Mucosa of descending colon (tissue), 3 donors: ENCODE measurements around the gene SYT3. TPM values are rescaled to one million over a fixed set of nuclear protein-coding genes. Genes with fewer than 3 reads are reported as not detected.
"Not testable (repeated sequence)": the region's sequence is repeated elsewhere in the genome, so short reads cannot be mapped to it uniquely, and the experiment has no call there.

Experiments
- ATAC-seq: fragments of 200-7000 bp; cut with Tn5 transposase; one replicate; pipeline ENCODE4 v1.9.1; 2020; ENCODE audit warnings: mild to moderate bottlenecking, moderate library complexity
- DNase-seq, 3 donors: peaks; one replicate each; pipeline ENCODE4 v3.0.0-alpha.2; 2020
- H3K36me3 ChIP-seq: fragments of 200-600 bp; one replicate; pipeline ENCODE4 v1.8.0; 2021; ENCODE audit warnings: low read depth, mild to moderate bottlenecking
- H3K4me1 ChIP-seq: fragments of 200-600 bp; one replicate; pipeline ENCODE4 v1.8.0; 2021; ENCODE audit warnings: low read depth, mild to moderate bottlenecking
- H3K4me3 ChIP-seq: fragments of 200-600 bp; one replicate; pipeline ENCODE4 v1.8.0; 2021; ENCODE audit warnings: mild to moderate bottlenecking
- H3K9me3 ChIP-seq: fragments of 200-600 bp; one replicate; pipeline ENCODE4 v1.8.0; 2021; ENCODE audit warnings: mild to moderate bottlenecking
- CTCF ChIP-seq: fragments of 200-600 bp; IDR thresholded peaks from one replicate; pipeline ENCODE4 v1.8.0; 2022; ENCODE audit warnings: antibody characterized with exemption, mild to moderate bottlenecking
- intact Hi-C, 2 donors: fragments of 100-400 bp; cut with DNase I in 1 of 2; cut with micrococcal nuclease in 1 of 2; formaldehyde crosslinking; loops; one replicate each; pipeline versions ENCODE4 v1.11.0 to v1.11.1; 2022; cut with DNase I, micrococcal nuclease
- total RNA-seq, 3 donors: library from RNA; stranded (reverse); fragmentation: NEBNext Ultra II Directional in 2 of 3; extraction: Animal tissue kit (Norgen Biotek cat#: 25700) in 2 of 3; gene quantifications; one replicate each; pipeline versions ENCODE4 v1.2.1 to v1.2.4, GENCODE V29; 2021 to 2023
- donor health status: DM: no; HTN: no; CAD: no; lungs with moderate emphysema.
- donor health status: DM: no; HTN: no; CAD: no.
- donor health status: DM: no; HTN: yes; CAD: no.

SYT3 gene
- total RNA-seq, 3 donors from 2014 or later: 0.14 to 1.2 TPM; not detected in 1

- H3K9me3 ChIP-seq: no peaks in the 10 kb centered on the region
- no peaks in the 10 kb centered on the region for H3K36me3 ChIP-seq
- DNase-seq: no peak
- TF ChIP-seq CTCF: no peak
- no peak overlapping the region for H3K4me3 ChIP-seq
- H3K4me1 ChIP-seq: no peaks in the 10 kb centered on the region
- ATAC-seq: no peak
- intact Hi-C loops: no loop called here
Measured at GRCh38 chr19:50601407-50602088, 38.1 kb downstream of the SYT3 start.

- TF ChIP-seq CTCF: no peak
- Histone ChIP-seq H3K4me3 (no peak overlapping the region), H3K4me1 (no peaks in the 10 kb centered on the region), H3K9me3 (no peaks in the 10 kb centered on the region), H3K36me3 (no peaks in the 10 kb centered on the region)
- intact Hi-C loops: no loop called here
- DNase-seq (no peak), ATAC-seq (no peak)
Measured at GRCh38 chr19:50599427-50599826, 40.3 kb downstream of the SYT3 start.

GRCh38 chr19:50590191-50590590 is 49.5 kb downstream of the SYT3 start:
- H3K4me1 ChIP-seq: no peaks in the 10 kb centered on the region
- no peaks in the 10 kb centered on the region for H3K36me3 ChIP-seq
- intact Hi-C loops: no loop called here
- DNase-seq: no peak
- no peak for ATAC-seq
- H3K4me3 ChIP-seq: no peak overlapping the region
- no peak for TF ChIP-seq CTCF
- no peaks in the 10 kb centered on the region for H3K9me3 ChIP-seq

GRCh38 chr19:50581795-50582660 is 57.7 kb downstream of the SYT3 start:
- ATAC-seq, intact Hi-C loops, H3K36me3 ChIP-seq, H3K4me3 ChIP-seq, DNase-seq, H3K4me1 ChIP-seq, H3K9me3 ChIP-seq: not testable (repeated sequence)

- TF ChIP-seq CTCF: no peak
- Histone ChIP-seq H3K9me3 (no peaks in the 10 kb centered on the region), H3K36me3 (no peaks in the 10 kb centered on the region), H3K4me3 (no peak overlapping the region), H3K4me1 (no peaks in the 10 kb centered on the region)
- ATAC-seq (no peak), DNase-seq (no peak)
- intact Hi-C loops: no loop called here
Measured at GRCh38 chr19:50580970-50581634, 58.6 kb downstream of the SYT3 start.

- H3K4me3 ChIP-seq: no peak overlapping the region
- no peak for ATAC-seq
- no peaks in the 10 kb centered on the region for H3K9me3 ChIP-seq
- TF ChIP-seq CTCF: no peak
- no peaks in the 10 kb centered on the region for H3K36me3 ChIP-seq
- no peaks in the 10 kb centered on the region for H3K4me1 ChIP-seq
- DNase-seq: no peak
- intact Hi-C loops: no loop called here
Measured at GRCh38 chr19:50580240-50580639, 59.4 kb downstream of the SYT3 start.

GRCh38 chr19:50576769-50577168 is 62.9 kb downstream of the SYT3 start:
- H3K4me1 ChIP-seq, ATAC-seq, H3K36me3 ChIP-seq, H3K4me3 ChIP-seq, intact Hi-C loops, H3K9me3 ChIP-seq, DNase-seq: not testable (repeated sequence)
